Neural cell (in vitro differentiated cells): ENCODE measurements around the gene ING1. TPM values are rescaled to one million over a fixed set of nuclear protein-coding genes. Genes with fewer than 3 reads are reported as not detected.

ENCODE experiments used
- H2AFZ ChIP-seq: fragments of 200-600, 300-800 bp; sonication (generic), shearing (Covaris generic); 2 replicates; pipeline ENCODE4 v1.6.0; 2014; ENCODE audit warnings: low read depth, mild to moderate bottlenecking, antibody characterized with exemption, low read length, moderate library complexity
- H3F3A ChIP-seq: fragments of 200-600 bp; shearing (Covaris generic); 2 replicates; pipeline ENCODE4 v1.6.1; 2016; ENCODE audit warnings: mild to moderate bottlenecking, moderate library complexity, mixed read lengths, antibody characterized with exemption, low read length; ENCODE audit not compliant: insufficient read depth, poor library complexity, severe bottlenecking
- H3K27ac ChIP-seq: fragments of 200-600, 300-800 bp; sonication (generic), shearing (Covaris generic); 2 replicates; pipeline ENCODE4 v1.5.1; 2014; ENCODE audit warnings: mild to moderate bottlenecking, low read length, moderate library complexity
- H3K27me3 ChIP-seq: fragments of 300-800, 200-600 bp; sonication (generic), shearing (Covaris generic); 2 replicates; pipeline ENCODE4 v1.6.0; 2014; ENCODE audit warnings: mild to moderate bottlenecking, low read depth, low read length, moderate library complexity; ENCODE audit not compliant: insufficient read depth
- H3K36me3 ChIP-seq: fragments of 300-800, 200-600 bp; sonication (generic), shearing (Covaris generic); 2 replicates; pipeline ENCODE4 v1.5.1; 2014; ENCODE audit warnings: mild to moderate bottlenecking, antibody characterized with exemption, low read length, moderate library complexity; ENCODE audit not compliant: insufficient read depth
- H3K4me2 ChIP-seq: fragments of 300-800, 200-600 bp; sonication (generic), shearing (Covaris generic); 2 replicates; pipeline ENCODE4 v1.6.0; 2014; ENCODE audit warnings: mild to moderate bottlenecking, low read length
- H3K4me3 ChIP-seq: fragments of 300-800, 200-600 bp; sonication (generic), shearing (Covaris generic); 2 replicates; pipeline ENCODE4 v1.5.1; 2014; ENCODE audit warnings: mild to moderate bottlenecking, low read length, moderate library complexity
- H3K79me2 ChIP-seq: fragments of 200-600 bp; shearing (Covaris generic); replicated peaks from 2 replicates; pipeline ENCODE4 v1.6.0; 2014; ENCODE audit warnings: mild to moderate bottlenecking, low read length, moderate library complexity; ENCODE audit not compliant: insufficient read depth
- H3K9ac ChIP-seq: fragments of 300-800, 200-600 bp; sonication (generic), shearing (Covaris generic); 2 replicates; pipeline ENCODE4 v1.6.1; 2016; ENCODE audit warnings: mild to moderate bottlenecking, low read length, mixed read lengths
- H3K9me2 ChIP-seq: fragments of 200-600 bp; shearing (Covaris generic); 2 replicates; pipeline ENCODE4 v1.6.1; 2016; ENCODE audit warnings: mild to moderate bottlenecking, low read length, mixed read lengths; ENCODE audit not compliant: insufficient read depth
- H3K9me3 ChIP-seq: fragments of 200-600, 300-800 bp; sonication (generic), shearing (Covaris generic); 2 replicates; pipeline ENCODE4 v1.6.1; 2016; ENCODE audit warnings: mild to moderate bottlenecking, mixed run types, low read length, moderate library complexity, mixed read lengths
- H4K20me1 ChIP-seq: fragments of 200-600 bp; shearing (Covaris generic); 2 replicates; pipeline ENCODE4 v1.6.1; 2016; ENCODE audit warnings: mild to moderate bottlenecking, mixed run types; ENCODE audit not compliant: insufficient read depth
- CTCF ChIP-seq: fragments of 450-650 bp; IDR thresholded peaks from 2 replicates; pipeline ENCODE4 v1.5.1; 2014; ENCODE audit warnings: antibody characterized with exemption, mild to moderate bottlenecking, moderate library complexity; ENCODE audit not compliant: poor library complexity, severe bottlenecking
- EP300 ChIP-seq: fragments of 450-650 bp; conservative IDR thresholded peaks from 2 replicates; pipeline ENCODE4 v1.6.1; 2014; ENCODE audit warnings: antibody characterized with exemption, mild to moderate bottlenecking, moderate library complexity; ENCODE audit not compliant: poor library complexity, severe bottlenecking
- MXI1 ChIP-seq: fragments of 450-650 bp; conservative IDR thresholded peaks from 2 replicates; pipeline ENCODE4 v1.6.1; 2014; ENCODE audit warnings: antibody characterized with exemption, mild to moderate bottlenecking; ENCODE audit not compliant: poor library complexity, severe bottlenecking
- POLR2AphosphoS5 ChIP-seq: IDR thresholded peaks from 2 replicates; pipeline ENCODE4 v1.6.1; 2012
- RAD21 ChIP-seq: fragments of 450-650 bp; conservative IDR thresholded peaks from 2 replicates; pipeline ENCODE4 v1.6.1; 2014; ENCODE audit warnings: antibody characterized with exemption, mild to moderate bottlenecking, moderate library complexity
- REST ChIP-seq: IDR thresholded peaks from 2 replicates; pipeline ENCODE4 v1.6.1; 2012; ENCODE audit warnings: borderline replicate concordance
- SMC3 ChIP-seq: fragments of 450-650 bp; conservative IDR thresholded peaks from 2 replicates; pipeline ENCODE4 v1.6.1; 2014; ENCODE audit warnings: antibody characterized with exemption, mild to moderate bottlenecking, moderate library complexity; ENCODE audit not compliant: poor library complexity
- TAF1 ChIP-seq: IDR thresholded peaks from 2 replicates; pipeline ENCODE4 v1.6.1; 2012; ENCODE audit warnings: low read depth
- polyA plus RNA-seq: library from polyadenylated mRNA; depleted of rRNA; stranded (reverse); fragments of >200 nt; gene quantifications from 2 replicates; pipeline ENCODE4 v1.2.3, GENCODE V29; 2014

The ING1 gene
- polyA plus RNA-seq, 1 donor from 2014 or later: 23.2 TPM

DNA sequence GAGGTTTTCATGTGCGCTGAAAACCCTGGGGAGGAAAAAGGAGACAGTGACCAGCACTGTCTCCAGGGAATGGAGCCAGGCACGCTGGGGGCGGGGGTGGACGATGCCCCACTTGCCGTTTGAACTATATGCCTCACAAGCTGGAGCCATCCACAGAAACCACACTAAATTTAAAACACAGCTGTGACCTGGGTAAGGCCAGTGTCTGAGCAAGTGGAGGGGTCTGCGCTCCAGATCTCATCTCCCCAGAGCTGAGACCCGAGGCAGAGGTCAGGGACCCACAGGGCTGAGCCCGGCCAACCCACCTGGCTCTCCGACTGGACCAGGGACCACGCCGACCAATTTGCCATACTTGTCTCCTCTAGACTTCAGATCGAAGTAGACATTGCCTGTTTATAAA lies 30.8 kb upstream of the ING1 start:
- Histone ChIP-seq H3F3A (no peaks in the 10 kb centered on the region), H3K9ac (no peak overlapping the region), H3K36me3 (peaks cover 5% of the 10 kb centered on the region), H3K27ac (no peak overlapping the region), H3K9me3 (no peaks in the 10 kb centered on the region), H3K79me2 (no peaks in the 10 kb centered on the region), H2AFZ (no peak overlapping the region), H4K20me1 (no peaks in the 10 kb centered on the region), H3K9me2 (no peaks in the 10 kb centered on the region), H3K27me3 (no peaks in the 10 kb centered on the region), H3K4me3 (no peak overlapping the region), H3K4me2 (no peak overlapping the region)
- TF ChIP-seq POLR2AphosphoS5: no peak
- TF ChIP-seq EP300: no peak
- no peak for TF ChIP-seq MXI1
- TF ChIP-seq RAD21: no peak
- no peak for TF ChIP-seq REST

DNA sequence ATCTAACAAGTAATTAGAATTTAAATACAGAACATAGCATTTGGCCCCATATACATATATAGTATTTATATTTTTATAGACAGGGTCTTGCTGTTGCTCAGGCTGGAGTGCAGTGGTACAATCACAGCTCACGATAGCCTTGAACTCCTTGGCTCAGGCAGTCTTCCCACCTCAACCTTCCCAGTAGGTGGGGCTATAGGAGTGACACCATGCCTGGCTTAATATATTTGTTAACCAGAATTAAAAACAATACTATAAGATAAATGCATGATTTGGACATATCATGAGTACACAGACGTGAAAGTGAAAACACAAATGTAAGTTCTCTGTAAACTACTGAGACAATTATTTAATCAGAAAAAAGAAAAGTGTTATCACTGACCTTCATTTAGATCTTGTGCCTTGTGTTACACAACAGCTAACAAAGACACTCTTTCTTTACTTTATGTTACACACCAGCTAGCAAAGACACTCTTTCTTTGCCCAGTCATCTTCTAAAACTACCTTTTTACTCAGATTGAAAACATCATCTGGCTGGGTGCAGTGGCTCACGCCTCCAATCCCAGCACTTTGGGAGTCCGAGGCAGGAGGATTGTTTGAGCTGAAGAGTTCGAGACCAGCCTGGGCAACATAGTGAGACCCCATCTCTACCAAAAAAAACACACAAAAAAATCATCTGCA lies 30.2 kb upstream of the ING1 start:
- no peak for TF ChIP-seq REST
- no peak for TF ChIP-seq TAF1
- peak; percentile 26 for TF ChIP-seq SMC3
- no peak for TF ChIP-seq MXI1
- peak; percentile 48 for TF ChIP-seq RAD21
- peak; percentile 49 for TF ChIP-seq CTCF
- no peak for TF ChIP-seq POLR2AphosphoS5
- H3K36me3 ChIP-seq: peaks cover 5% of the 10 kb centered on the region

More for the DNA sequence above, 30.2 kb upstream of the ING1 start:
- Histone ChIP-seq H4K20me1 (no peaks in the 10 kb centered on the region), H3F3A (no peaks in the 10 kb centered on the region), H3K9me2 (no peaks in the 10 kb centered on the region), H3K79me2 (no peaks in the 10 kb centered on the region), H3K27me3 (no peaks in the 10 kb centered on the region), H3K9ac (no peak overlapping the region), H2AFZ (no peak overlapping the region), H3K9me3 (no peaks in the 10 kb centered on the region), H3K4me3 (no peak overlapping the region), H3K27ac (no peak overlapping the region), H3K4me2 (no peak overlapping the region)
